ENCODE results near the gene GPR150.
"Not testable (repeated sequence)": the region's sequence is repeated elsewhere in the genome, so short reads cannot be mapped to it uniquely, and the experiment has no call there.

Gene GPR150

GRCh38 chr5:95638632-95639031, 18.7 kb downstream of the GPR150 start:
- no peak overlapping the region for H3K4me3 ChIP-seq (ENCODE audit: low read depth, low read length)
- no peak for DNase-seq (ENCODE audit: low read depth)
- TF ChIP-seq POLR2A (IDR thresholded peaks at IDR 0.05; ENCODE audit: extremely low read depth, insufficient read length), result no peak
- TF ChIP-seq MAX (IDR thresholded peaks at IDR 0.05; ENCODE audit: low read depth, low read length), result no peak
- TF ChIP-seq CTCF (IDR thresholded peaks at IDR 0.05; ENCODE audit: low read depth, low read length), result no peak
- TF ChIP-seq MYC (IDR thresholded peaks at IDR 0.05; ENCODE audit: low read depth, low read length), result no peak

GRCh38 chr5:95641741-95642220, 21.9 kb downstream of the GPR150 start:
- no peak for TF ChIP-seq POLR2A (IDR thresholded peaks at IDR 0.05; ENCODE audit: extremely low read depth, insufficient read length)
- no peak for TF ChIP-seq CTCF (IDR thresholded peaks at IDR 0.05; ENCODE audit: low read depth, low read length)
- TF ChIP-seq MYC (IDR thresholded peaks at IDR 0.05; ENCODE audit: low read depth, low read length), result no peak
- no peak for TF ChIP-seq MAX (IDR thresholded peaks at IDR 0.05; ENCODE audit: low read depth, low read length)
- no peak for DNase-seq (ENCODE audit: low read depth)
- no peak overlapping the region for H3K4me3 ChIP-seq (ENCODE audit: low read depth, low read length)

GRCh38 chr5:95643152-95643551, 23.3 kb downstream of the GPR150 start:
- DNase-seq (ENCODE audit: low read depth), result no peak
- H3K4me3 ChIP-seq (ENCODE audit: low read depth, low read length), result no peak overlapping the region
- no peak for TF ChIP-seq MYC (IDR thresholded peaks at IDR 0.05; ENCODE audit: low read depth, low read length)
- no peak for TF ChIP-seq POLR2A (IDR thresholded peaks at IDR 0.05; ENCODE audit: extremely low read depth, insufficient read length)
- TF ChIP-seq MAX (IDR thresholded peaks at IDR 0.05; ENCODE audit: low read depth, low read length), result no peak
- TF ChIP-seq CTCF (IDR thresholded peaks at IDR 0.05; ENCODE audit: low read depth, low read length), result no peak

- H3K4me3 ChIP-seq (ENCODE audit: low read depth, low read length), result no peak overlapping the region
- peak; percentile 71 for DNase-seq (ENCODE audit: low read depth)
- peak; percentile 72 for TF ChIP-seq CTCF (IDR thresholded peaks at IDR 0.05; ENCODE audit: low read depth, low read length)
- no peak for TF ChIP-seq MYC (IDR thresholded peaks at IDR 0.05; ENCODE audit: low read depth, low read length)
- no peak for TF ChIP-seq POLR2A (IDR thresholded peaks at IDR 0.05; ENCODE audit: extremely low read depth, insufficient read length)
Observed at GRCh38 chr5:95644351-95645042, 24.6 kb downstream of the GPR150 start.

GRCh38 chr5:95646226-95646568, 26.3 kb downstream of the GPR150 start:
- DNase-seq (ENCODE audit: low read depth); H3K4me3 ChIP-seq (ENCODE audit: low read depth, low read length): not testable (repeated sequence)

- peak within 1 kb of the TSS; percentile 61 for H3K4me3 ChIP-seq (ENCODE audit: low read depth, low read length)
- TF ChIP-seq MYC (IDR thresholded peaks at IDR 0.05; ENCODE audit: low read depth, low read length), result peak; percentile 82
- TF ChIP-seq CTCF (IDR thresholded peaks at IDR 0.05; ENCODE audit: low read depth, low read length), result no peak
- TF ChIP-seq POLR2A (IDR thresholded peaks at IDR 0.05; ENCODE audit: extremely low read depth, insufficient read length), result peak; percentile 83
- peak; percentile 98 for TF ChIP-seq MAX (IDR thresholded peaks at IDR 0.05; ENCODE audit: low read depth, low read length)
- DNase-seq (ENCODE audit: low read depth), result peak; percentile 99
Observed at GRCh38 chr5:95646569-95647431, 26.9 kb downstream of the GPR150 start, which contains the start of gene RFESD. Gene RFESD (plus strand): TSS chr5:95646777. CDS start chr5:95652272, 5,495 bp downstream.
